Measurements from ENCODE around the gene C10orf120. TPM values are rescaled to one million over a fixed set of nuclear protein-coding genes. Genes with fewer than 3 reads are reported as not detected.

Gene C10orf120
- total RNA-seq, 2 donors from 2014 or later, result 0.57 TPM; not detected in 1

GRCh38 chr10:122669045-122669444, 30.6 kb downstream of the C10orf120 start:
- H3K4me1 ChIP-seq (replicated peaks), result no peaks in the 10 kb centered on the region
- TF ChIP-seq POLR2AphosphoS5 (IDR thresholded peaks at IDR 0.05) (no peak), POLR2A (IDR thresholded peaks at IDR 0.05) (no peak), CTCF (IDR thresholded peaks at IDR 0.05) (no peak)
- no peak overlapping the region for H3K27ac ChIP-seq
- intact Hi-C loops (cut with DNase I), result no loop called here
- no peaks in the 10 kb centered on the region for H3K27me3 ChIP-seq (replicated peaks; ENCODE audit: insufficient read depth)
- no peak overlapping the region for H3K4me3 ChIP-seq
- H3K36me3 ChIP-seq, result no peaks in the 10 kb centered on the region
- 93% methylated on average over 2 of the region's 2 CpGs for WGBS
- no peaks in the 10 kb centered on the region for H3K9me3 ChIP-seq
- no peak for DNase-seq (ENCODE audit: low spot score)

- no peaks in the 10 kb centered on the region for H3K27me3 ChIP-seq (replicated peaks; ENCODE audit: insufficient read depth)
- WGBS, result 80% methylated on average over 4 of the region's 4 CpGs
- TF ChIP-seq POLR2AphosphoS5 (IDR thresholded peaks at IDR 0.05) (no peak), CTCF (IDR thresholded peaks at IDR 0.05) (no peak), POLR2A (IDR thresholded peaks at IDR 0.05) (no peak)
- H3K9me3 ChIP-seq, result no peaks in the 10 kb centered on the region
- H3K36me3 ChIP-seq, result no peaks in the 10 kb centered on the region
- intact Hi-C loops (cut with DNase I), result no loop called here
- no peak for DNase-seq (ENCODE audit: low spot score)
- H3K4me3 ChIP-seq, result no peak overlapping the region
- H3K4me1 ChIP-seq (replicated peaks), result no peaks in the 10 kb centered on the region
- H3K27ac ChIP-seq, result no peak overlapping the region
Measured at GRCh38 chr10:122665946-122666345, 33.7 kb downstream of the C10orf120 start.

- WGBS, result 63% methylated on average over 7 of the region's 7 CpGs
- Histone ChIP-seq H3K4me3 (no peak overlapping the region), H3K4me1 (replicated peaks) (no peaks in the 10 kb centered on the region), H3K27me3 (replicated peaks; ENCODE audit: insufficient read depth) (no peaks in the 10 kb centered on the region), H3K9me3 (no peaks in the 10 kb centered on the region), H3K27ac (no peak overlapping the region), H3K36me3 (no peaks in the 10 kb centered on the region)
- TF ChIP-seq POLR2AphosphoS5 (IDR thresholded peaks at IDR 0.05) (no peak), POLR2A (IDR thresholded peaks at IDR 0.05) (no peak), CTCF (IDR thresholded peaks at IDR 0.05) (no peak)
- intact Hi-C loops (cut with DNase I), result no loop called here
- no peak for DNase-seq (ENCODE audit: low spot score)
Measured at GRCh38 chr10:122665329-122665860, 34.3 kb downstream of the C10orf120 start.

- intact Hi-C loops (cut with DNase I), result no loop called here
- DNase-seq (ENCODE audit: low spot score), result no peak
- no peaks in the 10 kb centered on the region for H3K27me3 ChIP-seq (replicated peaks; ENCODE audit: insufficient read depth)
- TF ChIP-seq POLR2A (IDR thresholded peaks at IDR 0.05), result no peak
- TF ChIP-seq POLR2AphosphoS5 (IDR thresholded peaks at IDR 0.05), result no peak
- TF ChIP-seq CTCF (IDR thresholded peaks at IDR 0.05), result no peak
- H3K4me3 ChIP-seq, result no peak overlapping the region
- H3K36me3 ChIP-seq, result no peaks in the 10 kb centered on the region
- no peak overlapping the region for H3K27ac ChIP-seq
- H3K4me1 ChIP-seq (replicated peaks), result no peaks in the 10 kb centered on the region
- H3K9me3 ChIP-seq, result no peaks in the 10 kb centered on the region
- WGBS, result 84% methylated on average over 8 of the region's 8 CpGs
Measured at GRCh38 chr10:122664501-122664900, 35.1 kb downstream of the C10orf120 start.

- Histone ChIP-seq H3K4me3 (no peak overlapping the region), H3K9me3 (no peaks in the 10 kb centered on the region), H3K27me3 (replicated peaks; ENCODE audit: insufficient read depth) (no peaks in the 10 kb centered on the region), H3K4me1 (replicated peaks) (no peaks in the 10 kb centered on the region), H3K36me3 (no peaks in the 10 kb centered on the region), H3K27ac (no peak overlapping the region)
- WGBS, result 86% methylated on average over 5 of the region's 5 CpGs
- intact Hi-C loops (cut with DNase I), result no loop called here
- no peak for DNase-seq (ENCODE audit: low spot score)
- TF ChIP-seq POLR2AphosphoS5 (IDR thresholded peaks at IDR 0.05), result no peak
- no peak for TF ChIP-seq POLR2A (IDR thresholded peaks at IDR 0.05)
- no peak for TF ChIP-seq CTCF (IDR thresholded peaks at IDR 0.05)
Measured at GRCh38 chr10:122663516-122664130, 36.0 kb downstream of the C10orf120 start.
